ENCODE results near the gene ARID2.

Gene ARID2, protein sequence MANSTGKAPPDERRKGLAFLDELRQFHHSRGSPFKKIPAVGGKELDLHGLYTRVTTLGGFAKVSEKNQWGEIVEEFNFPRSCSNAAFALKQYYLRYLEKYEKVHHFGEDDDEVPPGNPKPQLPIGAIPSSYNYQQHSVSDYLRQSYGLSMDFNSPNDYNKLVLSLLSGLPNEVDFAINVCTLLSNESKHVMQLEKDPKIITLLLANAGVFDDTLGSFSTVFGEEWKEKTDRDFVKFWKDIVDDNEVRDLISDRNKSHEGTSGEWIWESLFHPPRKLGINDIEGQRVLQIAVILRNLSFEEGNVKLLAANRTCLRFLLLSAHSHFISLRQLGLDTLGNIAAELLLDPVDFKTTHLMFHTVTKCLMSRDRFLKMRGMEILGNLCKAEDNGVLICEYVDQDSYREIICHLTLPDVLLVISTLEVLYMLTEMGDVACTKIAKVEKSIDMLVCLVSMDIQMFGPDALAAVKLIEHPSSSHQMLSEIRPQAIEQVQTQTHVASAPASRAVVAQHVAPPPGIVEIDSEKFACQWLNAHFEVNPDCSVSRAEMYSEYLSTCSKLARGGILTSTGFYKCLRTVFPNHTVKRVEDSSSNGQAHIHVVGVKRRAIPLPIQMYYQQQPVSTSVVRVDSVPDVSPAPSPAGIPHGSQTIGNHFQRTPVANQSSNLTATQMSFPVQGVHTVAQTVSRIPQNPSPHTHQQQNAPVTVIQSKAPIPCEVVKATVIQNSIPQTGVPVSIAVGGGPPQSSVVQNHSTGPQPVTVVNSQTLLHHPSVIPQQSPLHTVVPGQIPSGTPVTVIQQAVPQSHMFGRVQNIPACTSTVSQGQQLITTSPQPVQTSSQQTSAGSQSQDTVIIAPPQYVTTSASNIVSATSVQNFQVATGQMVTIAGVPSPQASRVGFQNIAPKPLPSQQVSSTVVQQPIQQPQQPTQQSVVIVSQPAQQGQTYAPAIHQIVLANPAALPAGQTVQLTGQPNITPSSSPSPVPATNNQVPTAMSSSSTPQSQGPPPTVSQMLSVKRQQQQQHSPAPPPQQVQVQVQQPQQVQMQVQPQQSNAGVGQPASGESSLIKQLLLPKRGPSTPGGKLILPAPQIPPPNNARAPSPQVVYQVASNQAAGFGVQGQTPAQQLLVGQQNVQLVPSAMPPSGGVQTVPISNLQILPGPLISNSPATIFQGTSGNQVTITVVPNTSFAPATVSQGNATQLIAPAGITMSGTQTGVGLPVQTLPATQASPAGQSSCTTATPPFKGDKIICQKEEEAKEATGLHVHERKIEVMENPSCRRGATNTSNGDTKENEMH (N-terminal part only)

DNA sequence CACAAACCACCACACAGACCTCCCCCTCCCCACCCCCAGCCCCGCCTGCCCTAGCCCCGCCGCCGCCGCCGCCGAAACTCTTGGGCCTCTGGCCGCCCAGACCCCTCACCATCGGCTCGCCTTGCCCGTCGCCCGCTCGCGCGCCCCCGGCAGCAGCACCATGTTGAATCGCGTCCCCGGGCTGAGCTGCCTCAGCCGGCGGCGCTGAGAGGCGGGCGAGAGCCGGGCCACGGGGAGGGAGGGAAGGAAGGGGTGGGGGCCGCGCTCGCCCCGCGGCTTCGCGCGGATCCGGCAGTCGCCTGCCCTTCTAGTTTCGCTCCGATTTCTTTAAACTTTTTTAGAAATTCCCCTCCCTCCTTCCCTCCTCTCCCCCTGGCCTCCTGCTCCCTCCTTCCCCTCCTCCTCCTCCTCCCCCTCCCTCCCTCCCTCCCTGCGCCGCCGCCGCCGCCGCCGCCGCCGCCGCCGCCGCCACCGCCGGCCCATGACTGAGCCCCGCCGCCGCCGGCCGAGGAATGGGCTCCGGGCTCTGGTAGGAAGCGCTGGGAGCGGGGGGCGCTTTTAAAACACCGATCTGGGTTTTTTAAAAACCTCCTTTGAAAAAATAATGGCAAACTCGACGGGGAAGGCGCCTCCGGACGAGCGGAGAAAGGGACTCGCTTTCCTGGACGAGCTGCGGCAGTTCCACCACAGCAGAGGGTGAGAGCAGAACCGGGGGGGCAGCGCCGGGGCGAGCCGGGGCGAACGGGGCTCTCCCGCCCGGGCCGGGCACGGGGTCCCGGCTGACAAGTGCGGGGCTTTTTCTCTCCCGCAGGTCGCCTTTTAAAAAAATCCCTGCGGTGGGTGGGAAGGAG lies at the start of gene ARID2:
Gene ARID2 (plus strand): TSS at position 474 of the 851 bp plus-strand sequence. CDS start 131 bp downstream, at position 605.
- DNase-seq (ENCODE audit: low read depth), result peak; percentile 61

DNA sequence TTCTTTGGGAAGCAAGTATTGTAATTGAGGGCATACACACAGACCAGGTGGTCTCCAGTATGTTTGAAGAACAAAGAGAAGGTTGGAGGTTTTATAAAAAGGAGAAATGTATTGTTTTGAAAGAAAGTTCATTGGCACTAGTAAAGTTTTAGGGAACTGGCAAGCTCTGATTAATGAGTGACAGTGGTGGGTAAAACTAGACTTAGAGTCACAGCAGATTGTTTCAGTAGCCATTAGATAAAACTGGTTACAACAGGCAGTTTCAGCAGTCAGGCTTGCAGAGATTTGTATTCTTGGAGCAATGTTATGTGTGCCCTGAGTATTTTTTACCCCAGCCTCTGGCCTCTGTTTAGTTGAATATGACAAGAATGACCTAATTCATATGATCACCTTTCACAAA lies 49.1 kb upstream of the ARID2 start:
- DNase-seq (ENCODE audit: low read depth), result no peak

DNA sequence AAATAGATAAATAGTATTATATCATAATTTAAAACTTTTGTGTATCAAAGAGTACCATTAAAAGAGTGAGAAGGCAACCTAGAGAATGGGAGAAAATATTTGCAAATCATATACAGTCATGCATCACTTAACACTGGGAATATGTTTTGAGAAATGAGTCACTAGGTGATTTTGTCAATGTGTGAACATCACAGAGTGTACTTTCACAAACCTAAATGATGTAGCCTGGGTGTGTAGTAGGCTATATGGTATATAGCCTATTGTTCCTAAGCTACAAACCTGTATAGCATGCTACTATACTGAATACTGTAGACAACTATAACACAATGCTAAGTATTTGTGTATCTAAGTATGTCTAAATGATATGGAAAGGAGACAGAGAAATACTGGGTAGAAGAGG lies 48.0 kb upstream of the ARID2 start:
- no peak for DNase-seq (ENCODE audit: low read depth)

DNA sequence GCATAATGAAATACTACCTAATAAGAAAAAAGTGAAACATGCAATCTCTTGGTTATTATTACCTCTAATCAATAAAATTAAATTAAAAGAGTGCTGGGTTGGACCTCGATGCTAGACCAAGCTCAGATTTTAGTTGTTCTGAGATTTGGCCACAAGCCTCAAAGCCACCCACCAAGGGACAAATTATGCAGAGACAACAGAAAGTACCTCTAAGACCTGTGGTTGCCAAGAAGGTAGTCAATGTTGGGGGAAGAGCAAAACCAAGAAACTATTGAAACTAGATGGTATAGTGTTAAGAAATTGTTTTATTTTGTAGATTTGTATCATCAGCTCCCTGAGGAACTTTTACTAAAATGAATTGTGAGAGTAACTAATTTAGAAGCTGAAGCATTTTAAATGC lies 43.8 kb upstream of the ARID2 start:
- DNase-seq (ENCODE audit: low read depth), result no peak

DNA sequence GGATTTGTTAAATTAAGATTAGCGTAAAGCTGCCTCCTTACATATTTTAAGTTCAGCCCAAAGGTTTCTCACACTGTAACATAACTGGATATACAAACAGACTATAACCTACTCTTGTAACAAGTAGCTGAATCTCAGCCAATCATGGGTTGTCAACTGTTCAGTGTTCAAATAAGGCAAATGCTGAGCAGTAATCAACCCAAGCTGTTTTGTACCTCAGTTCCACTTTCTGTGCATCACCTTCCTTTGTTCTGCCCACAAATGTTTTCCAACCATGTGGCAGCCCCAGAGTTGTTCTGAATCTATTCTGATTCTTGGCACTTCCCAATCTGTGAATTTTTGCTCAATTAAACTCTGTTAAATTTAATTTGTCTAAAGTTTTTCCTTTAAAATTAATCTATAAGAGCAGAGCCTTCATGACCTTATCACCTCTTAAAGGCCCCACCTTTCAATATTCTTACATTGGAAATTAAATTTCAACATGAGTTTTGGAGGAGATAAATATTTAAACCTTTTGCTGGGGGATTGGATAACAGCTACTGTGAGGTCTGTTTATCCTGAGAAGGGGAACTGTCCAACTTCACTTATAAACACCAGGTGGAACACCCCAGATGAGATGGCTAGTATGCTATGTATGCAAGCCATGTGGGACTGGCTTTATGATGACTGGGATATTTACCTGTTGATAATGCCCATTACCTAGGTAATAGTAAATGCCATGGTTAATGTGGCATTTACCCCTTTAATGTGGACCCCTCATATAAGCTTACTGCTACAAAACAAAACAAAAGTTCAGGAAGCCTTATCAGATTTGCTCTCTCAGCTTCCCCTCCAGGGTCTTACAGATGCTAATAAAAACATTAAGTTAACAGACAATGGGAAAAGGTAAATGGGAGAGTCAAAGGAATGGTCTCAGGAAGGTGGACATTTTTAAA lies 42.2 kb upstream of the ARID2 start:
- no peak for DNase-seq (ENCODE audit: low read depth)

DNA sequence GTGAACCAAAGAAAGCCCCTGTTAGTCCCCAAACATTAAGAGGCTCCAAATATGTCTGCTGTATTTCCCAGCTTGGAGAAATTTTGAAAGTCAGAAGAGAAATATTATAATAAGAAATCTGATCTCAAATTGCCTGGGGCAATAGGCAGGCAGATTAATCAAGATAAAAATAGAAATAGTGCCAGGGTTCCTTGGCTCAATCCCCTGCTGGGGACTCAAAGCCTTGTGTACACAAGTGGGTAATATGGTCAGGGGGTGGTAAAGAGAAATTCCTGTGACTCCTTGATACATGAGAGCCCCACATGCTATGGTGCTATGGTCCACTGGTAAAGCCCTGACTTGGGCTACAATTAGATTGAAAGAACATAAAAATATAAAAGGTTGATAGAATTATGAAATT lies 41.3 kb upstream of the ARID2 start:
- no peak for DNase-seq (ENCODE audit: low read depth)

DNA sequence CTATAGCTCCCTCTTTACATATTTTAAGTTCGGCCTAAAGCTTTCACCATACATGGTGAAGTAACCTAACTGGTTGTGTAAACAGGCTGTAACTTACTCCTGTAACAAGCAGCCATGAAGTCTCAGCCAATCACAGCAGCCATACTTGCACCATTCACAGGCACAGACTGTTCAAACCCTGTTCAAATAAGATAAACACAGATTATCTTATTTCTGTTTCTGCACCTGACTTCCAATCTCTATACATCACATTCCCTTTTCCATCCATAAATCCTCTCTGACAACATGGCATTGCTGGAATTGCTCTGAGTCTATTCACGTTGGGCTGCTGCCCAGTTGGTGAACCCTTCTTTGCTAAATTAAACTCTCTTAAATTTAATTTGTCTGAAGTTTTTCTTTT lies 34.5 kb upstream of the ARID2 start:
- DNase-seq (ENCODE audit: low read depth), result no peak

DNA sequence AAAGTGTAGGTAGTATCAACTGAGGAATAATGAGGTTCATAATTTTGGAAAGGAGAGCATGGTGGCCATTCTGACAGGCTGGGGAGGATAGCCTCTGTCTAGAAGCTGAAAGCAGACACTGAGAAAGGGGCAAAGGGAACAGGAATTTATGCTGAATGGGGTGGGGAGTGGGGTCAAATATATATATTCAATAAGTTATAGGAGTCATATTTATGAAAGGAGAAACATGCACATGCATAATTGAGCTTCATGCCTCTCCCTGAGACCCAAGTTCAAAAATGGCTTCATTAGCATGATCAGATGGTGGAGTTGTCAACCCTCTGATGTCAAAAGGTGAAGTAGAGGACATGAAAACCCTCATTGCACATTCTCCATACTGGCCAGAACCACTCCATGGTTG lies 33.9 kb upstream of the ARID2 start:
- no peak for DNase-seq (ENCODE audit: low read depth)

DNA sequence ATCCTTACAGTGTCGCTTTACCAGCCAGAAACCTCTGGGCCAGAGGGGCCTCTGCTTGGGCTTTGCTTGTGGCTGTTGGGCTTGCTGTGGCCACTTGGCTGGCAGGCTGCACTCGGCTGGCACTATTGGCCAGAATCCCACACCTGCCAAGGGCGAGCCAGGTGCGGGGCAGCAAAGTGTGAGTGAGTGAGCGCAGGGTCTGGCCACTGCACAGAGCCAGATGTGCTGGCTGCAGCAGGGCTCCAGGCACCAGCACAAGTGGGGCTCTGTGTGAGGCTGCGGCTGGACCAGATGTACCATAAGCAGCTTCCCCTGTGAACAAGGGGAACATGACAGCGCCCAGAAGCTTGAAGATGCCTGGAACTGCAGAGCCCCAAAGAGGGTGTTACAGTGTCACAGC lies 33.5 kb upstream of the ARID2 start:
- no peak for DNase-seq (ENCODE audit: low read depth)

DNA sequence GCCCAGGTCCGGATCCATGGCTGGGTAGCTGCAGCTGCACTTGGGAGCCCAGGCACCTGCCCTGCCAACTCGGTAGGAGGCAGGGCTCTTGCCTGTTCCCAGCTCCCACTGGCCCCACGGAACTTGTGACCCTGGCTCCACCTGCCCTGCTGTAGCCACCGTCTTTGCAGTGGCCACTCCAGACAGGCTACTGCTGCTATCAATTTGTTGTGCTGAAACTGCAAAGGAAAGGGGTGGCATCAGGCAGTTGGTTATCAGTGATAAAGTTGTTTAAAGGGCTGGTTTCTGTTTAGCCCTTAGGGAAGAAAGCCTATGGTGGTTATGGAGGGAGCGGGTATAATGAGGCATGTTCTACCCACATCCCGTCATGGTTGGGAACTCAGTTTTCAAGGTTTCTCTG lies 32.1 kb upstream of the ARID2 start:
- DNase-seq (ENCODE audit: low read depth), result no peak

DNA sequence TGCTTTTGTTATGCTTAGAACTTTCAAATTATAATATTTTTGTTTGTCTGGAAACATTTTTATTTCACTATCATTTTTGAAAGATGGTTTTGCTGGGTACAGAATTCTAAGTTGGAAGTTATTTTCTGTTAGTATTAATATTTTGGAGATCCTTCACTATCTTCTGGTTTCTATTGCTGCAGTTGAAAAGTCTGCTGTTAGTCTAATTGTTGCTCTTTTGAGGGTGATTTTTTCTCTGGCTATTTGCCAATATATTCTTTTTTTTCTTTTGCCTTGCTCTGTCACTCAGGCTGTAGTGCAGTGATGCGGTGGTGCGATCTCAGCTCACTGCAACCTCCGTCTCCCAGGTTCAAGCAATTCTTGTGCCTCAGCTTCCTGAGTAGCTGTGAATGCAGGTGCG lies 28.2 kb upstream of the ARID2 start:
- DNase-seq (ENCODE audit: low read depth), result no peak

DNA sequence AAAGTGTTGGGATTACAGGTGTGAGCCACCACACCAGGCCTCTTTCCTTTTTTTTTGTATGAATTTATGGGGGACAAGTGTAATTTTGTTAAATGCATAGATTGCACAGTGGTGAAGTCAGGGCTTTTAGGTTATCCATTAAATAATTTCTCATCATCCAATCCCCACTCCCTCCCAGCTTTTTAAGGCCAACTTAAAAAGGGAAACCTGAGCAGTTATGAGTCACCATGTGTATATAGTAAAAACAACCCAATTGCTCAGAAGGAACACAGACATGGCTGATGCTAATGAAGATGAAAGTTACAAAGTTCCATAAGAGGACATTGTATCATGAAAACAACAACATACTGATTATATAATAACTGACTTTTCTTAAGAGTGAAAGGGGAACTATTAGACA lies 25.6 kb upstream of the ARID2 start:
- DNase-seq (ENCODE audit: low read depth), result no peak

DNA sequence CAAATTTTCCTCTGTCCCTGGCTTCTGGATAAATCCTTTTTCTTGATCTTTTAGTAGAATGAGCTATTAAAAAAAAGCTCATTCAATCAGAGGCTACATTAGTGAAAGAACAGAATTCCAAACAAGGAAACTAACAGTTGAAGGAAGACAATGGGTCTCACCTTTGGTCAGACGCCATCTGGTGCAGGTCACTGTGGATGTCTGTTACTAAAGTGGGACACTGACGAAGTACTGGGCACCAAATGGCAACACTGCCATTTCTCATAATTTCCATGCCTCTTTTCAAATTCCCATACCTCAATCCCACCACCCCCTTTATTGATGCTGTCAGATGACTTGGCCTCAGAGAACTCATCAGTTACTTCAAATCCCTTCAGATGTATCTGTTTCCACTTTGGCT lies 24.5 kb upstream of the ARID2 start:
- DNase-seq (ENCODE audit: low read depth), result no peak

DNA sequence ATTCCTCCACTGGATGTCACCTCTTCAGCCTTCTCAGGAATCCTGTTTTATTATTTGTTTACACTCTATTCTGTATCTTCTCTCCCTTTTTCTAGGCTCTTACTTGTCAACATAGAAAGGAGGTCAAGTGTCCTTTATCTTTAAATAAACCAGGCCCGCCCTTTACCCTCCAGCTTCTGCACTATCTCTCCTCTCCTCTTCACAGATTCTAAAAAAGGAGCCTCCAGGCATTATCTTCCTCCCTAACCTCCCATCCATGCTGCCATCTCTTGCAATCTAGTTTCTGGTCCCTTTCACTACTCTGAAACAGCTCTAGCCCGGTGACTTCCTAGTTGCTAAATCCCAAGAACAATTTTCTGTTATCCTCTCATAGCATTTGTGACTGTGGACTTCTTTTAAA lies 24.1 kb upstream of the ARID2 start:
- DNase-seq (ENCODE audit: low read depth), result no peak

DNA sequence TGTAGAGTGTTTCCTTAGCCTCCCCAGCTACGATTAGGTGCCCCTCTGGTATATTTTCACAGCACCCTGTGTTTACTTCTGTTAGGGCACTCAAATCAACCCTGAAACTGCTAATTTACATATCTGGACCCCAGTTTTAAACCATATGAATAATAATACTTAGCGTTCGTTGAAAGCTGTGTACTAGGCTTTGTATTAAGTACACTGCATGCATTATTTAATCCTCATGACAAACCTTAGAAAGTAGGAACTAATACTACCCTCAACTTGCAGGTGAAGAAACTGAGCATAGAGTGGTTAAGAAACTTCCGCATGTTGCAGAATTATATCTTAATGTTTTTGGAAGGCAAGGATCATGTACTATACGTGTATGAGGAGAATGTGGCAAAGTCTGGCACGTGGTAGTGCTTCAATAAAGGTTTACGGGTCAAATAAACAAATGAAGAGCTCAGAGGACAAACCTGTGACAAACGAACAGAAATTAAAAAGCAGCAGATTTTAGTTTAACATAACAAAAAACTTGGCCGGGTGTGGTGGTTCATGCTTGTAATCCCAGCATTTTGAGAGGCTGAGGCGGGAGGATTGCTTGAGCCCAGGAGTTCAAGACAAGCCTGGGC lies 22.2 kb upstream of the ARID2 start:
- no peak for DNase-seq (ENCODE audit: low read depth)

DNA sequence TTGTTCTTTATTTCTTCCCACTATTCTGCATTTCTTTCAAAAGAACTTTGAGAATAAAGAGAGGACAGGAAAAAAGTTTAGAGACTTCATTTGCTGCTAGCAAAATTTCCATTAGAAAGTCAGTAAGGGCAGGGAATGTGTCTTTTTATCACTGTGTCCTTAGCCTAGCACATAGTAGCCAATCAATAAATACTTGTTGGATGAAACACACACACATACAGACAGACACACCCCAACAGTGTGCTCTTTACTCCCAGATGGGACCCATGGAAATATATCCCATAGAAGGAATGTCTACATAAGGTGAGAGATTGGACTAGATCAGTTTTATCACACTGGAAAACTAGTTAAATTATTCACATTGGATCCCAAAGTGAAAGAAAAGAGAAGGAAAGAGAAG lies 21.1 kb upstream of the ARID2 start:
- DNase-seq (ENCODE audit: low read depth), result no peak

DNA sequence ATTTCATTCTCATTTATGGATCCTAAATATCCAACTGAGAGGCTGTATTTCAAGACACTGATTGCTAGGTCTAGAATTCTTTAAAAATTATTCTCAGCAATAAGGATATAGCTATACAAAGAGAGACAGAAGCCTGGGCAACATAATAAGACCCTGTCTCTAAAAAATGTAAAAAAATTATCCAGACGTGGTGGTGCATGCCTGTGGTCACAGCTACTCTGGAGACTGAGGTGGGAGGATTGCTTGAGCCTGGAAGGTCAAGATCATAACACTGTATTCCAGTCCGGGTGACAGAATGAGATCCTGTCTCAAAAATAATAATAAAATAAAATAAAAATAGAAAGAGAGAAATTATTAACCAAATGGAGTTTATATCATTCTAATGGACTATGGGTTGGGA lies 20.6 kb upstream of the ARID2 start:
- DNase-seq (ENCODE audit: low read depth), result no peak

DNA sequence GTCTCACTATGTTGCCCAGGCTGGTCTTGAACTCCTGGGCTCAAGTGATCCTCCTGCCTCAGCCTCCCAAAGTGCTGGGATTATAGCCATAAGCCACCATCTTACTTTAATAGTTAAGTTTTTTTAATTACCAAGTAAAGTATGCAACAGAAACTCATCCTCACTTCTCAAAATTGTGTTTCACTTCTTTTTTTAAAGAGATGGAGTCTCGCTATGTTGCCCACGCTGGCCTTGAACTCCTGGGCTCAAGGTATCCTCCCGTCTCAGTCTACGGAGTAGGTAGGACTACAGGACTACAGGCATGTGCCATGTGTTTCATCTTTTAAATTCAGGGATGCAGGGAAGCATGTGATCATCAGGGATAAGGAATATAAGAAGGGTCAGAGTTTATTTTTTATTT lies 17.2 kb upstream of the ARID2 start:
- DNase-seq (ENCODE audit: low read depth), result no peak

DNA sequence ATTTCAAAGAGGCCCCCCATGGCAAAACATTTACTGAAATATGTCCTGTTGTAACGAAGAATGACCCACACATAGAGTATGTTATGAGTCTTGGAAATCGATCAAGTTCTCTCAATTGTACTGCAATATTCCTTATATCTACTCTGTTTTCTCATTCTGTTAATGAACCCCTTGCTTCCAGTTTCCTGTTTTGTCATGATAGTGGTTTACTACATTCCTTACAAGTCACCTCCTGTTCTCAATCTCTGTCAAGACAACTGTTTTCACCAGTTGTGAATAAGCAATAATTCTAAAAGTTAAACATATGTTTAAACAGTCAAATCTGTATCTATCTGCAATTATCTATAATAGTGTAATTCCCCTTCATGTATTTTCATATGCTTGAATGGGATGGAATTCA lies 16.4 kb upstream of the ARID2 start:
- DNase-seq (ENCODE audit: low read depth), result no peak

DNA sequence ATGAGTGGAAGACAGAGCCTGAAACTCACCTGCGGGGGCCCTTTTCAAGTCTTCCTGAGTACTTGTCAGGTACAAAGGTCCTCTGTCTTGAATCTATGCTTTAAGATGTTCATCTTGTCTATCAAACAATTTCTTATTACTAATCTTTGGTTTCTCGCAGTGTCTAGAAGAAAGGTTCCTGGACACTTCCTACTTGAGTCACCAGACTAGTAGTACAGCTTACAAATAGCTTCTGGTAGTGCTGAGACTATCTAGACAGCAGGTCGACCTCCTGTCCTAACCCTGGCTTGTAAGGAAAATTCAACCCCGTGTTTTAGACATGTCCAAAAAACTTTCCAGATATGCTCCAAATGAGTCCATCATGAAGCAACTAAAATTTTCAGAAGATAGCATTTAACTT lies 11.2 kb upstream of the ARID2 start:
- no peak for DNase-seq (ENCODE audit: low read depth)

Measured in activated T-cell treated with anti-CD3 and anti-CD28 coated beads for 48 hours (primary cell).